Occipital lobe (tissue), 2 donors: ENCODE results near the gene HECTD1. TPM values are rescaled to one million over a fixed set of nuclear protein-coding genes. Genes with fewer than 3 reads are reported as not detected.
"Not testable (repeated sequence)": the region's sequence is repeated elsewhere in the genome, so short reads cannot be mapped to it uniquely, and the experiment has no call there.

Experiments used
- DNase-seq: peaks from one replicate; lab custom pipeline; 2025; lab: John Stamatoyannopoulos, UW
- total RNA-seq: library from RNA; depleted of rRNA; stranded (reverse); fragments of >200 nt; gene quantifications from one replicate; pipeline ENCODE4 v1.2.3, GENCODE V29; 2014

HECTD1 gene
- total RNA-seq, 1 donor from 2014 or later: 388 TPM

DNA sequence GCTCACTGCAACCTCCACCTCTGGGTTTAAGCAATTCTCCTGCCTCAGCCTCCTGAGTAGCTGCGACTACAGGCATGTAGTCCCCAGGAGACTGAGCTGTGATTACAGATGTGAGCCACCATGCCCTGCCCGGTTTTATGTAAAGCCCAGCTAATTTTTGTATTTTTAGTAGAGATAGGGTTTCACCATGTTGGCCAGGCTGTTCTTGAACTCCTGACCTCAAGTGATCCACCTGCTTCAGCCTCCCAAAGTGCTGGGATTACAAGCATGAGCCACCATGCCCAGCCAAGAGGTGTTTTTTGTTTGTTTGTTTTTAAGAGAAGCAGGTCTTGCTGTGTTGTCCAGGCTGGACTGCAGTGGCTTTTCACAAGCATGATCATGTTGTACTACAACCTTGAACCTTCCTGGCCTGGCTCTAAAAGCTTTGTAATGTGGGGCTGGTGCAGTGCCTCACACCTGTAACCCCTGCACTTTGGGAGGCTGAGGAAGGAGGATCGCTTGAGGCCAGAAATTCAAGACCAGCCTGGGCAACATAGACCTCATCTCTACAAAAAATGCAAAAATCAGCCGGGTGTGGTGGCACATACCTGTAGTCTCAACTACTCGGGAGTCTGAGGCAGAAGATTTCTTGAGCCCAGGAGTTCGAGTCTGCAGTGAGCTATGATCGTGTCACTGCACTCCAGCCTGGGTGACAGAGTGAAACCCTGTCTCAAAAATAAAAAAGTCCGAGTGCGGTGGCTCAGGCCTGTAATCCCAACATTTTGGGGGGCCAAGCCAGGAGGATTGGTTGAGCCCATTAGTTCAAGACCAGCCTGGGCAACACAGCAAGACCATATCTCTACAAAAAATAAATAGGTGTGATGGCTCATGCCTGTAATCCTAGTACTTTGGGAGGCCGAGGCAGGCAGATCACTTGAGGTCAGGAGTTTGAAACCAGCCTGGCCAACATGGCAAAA lies 113.4 kb downstream of the HECTD1 start:
- DNase-seq: not testable (repeated sequence)

DNA sequence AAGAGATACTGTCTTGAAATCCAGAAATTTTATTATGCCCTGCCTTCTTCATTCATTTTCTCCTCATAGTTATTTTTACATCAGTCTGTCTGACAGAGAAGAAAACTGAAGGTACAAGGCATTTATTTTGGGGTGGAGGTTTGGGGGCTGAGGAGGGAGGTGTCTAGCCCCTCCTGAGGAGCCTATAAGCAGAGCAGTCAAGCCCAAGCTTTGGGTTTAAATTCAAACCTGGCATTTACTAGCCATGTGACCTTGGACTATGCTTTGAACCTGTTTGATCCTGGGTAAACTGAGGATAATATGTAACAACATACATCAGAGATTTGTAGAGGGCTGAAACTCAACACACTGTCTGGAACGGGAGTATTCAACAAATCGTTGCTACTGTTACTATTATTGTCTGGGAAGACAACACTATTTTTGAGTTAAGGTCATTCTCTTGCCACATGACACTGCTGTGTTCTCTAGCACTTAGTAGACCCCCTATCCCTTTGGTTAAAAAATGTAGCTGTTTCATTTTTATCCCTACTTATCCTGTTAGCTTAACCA lies 115.4 kb downstream of the HECTD1 start:
- DNase-seq: no peak

DNA sequence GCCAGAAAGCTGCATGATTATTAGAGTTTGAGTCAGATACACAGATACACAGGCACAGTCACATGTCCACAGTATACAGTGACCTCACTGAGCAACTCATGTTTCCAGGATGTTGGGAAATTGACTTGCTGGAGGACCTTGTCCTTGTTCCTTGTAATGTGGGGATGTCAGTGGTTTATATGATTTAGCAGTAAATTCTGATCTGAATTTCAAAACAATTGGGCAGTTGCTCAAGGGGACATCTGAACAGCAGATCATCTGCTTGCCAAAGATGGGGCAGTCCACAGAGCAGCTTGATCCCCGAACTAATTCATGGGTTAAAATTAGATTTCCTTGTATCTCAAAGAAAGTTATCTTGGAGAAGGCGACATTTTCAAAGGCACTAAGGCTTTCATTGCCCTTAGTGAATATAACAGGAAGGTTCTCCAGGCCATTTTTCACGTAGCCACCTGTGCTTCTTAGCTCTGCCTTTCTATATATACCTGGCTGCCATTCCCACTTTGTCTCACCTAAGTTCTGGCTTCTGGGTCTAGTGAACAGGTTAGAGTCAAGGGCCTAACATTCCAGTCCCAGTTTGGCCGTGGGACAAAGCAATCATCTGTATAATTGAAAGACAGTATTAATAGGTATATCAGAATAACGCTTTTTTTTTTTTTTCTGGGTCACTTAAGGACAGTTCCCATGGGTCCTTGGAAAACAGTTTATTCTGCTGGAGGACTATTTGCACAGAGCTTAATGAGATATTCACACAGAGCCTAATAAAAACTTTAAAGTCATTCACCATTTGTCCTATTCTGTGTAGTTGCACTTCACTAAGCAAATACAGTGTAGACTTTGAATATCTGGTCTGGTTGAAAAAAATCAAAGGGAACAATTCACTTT lies 116.5 kb downstream of the HECTD1 start:
- no peak for DNase-seq

DNA sequence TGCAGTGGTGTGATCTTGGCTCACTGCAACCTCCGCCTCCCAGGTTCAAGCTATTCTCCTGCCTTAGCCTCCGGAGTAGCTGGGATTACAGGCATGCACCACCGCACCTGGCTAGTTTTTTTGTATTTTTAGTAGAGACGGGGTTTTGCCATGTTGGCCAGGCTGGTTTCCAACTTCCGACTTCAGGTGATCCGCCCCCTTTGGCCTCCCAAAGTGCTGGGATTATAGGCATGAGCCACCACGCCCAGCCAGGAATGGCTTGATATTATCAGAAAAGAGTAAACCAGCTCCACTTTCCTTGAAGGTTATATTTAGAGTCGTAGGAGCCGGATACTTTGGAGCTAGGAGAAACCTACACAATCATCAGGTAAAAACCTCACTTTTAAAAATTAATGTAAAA lies 121.1 kb downstream of the HECTD1 start:
- not testable (repeated sequence) for DNase-seq

DNA sequence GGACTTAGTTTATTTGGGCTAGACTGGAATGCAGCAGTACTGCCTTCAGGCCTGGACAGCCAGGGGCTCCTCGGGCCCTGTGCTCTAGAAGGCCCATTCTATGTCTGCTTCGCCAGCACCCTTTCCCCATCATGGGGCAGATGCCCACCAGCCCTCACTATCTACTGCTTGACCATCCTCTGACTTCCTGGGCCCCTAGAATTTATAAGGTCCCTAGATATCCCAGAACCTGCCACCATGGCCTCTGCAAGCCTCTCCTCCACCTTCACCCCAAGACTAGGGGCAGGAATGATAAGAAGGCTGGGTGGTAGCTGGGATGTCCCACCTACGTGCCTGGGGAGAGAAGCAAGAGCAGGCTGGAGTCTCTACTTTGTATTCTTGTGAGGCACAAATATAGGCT lies 122.6 kb downstream of the HECTD1 start:
- DNase-seq: no peak

DNA sequence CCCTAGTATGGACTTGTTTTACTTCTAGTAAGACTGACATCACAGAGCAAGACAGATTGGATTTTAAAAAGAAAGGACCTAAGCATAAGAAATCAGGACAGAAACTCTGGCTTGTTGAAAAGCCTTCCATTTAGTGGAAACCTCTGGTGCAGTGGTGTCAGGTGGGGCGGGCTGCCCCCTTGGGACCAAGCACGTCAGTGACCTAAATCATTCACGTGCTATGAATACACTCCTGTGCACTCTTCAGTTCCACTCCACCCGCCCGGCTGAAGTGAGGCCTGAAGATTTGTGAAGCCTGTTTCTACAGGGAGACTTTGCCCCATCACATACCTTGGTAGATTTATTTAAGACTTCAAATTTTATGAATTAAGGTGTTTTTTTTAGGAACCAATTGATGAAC lies 123.2 kb downstream of the HECTD1 start:
- no peak for DNase-seq

DNA sequence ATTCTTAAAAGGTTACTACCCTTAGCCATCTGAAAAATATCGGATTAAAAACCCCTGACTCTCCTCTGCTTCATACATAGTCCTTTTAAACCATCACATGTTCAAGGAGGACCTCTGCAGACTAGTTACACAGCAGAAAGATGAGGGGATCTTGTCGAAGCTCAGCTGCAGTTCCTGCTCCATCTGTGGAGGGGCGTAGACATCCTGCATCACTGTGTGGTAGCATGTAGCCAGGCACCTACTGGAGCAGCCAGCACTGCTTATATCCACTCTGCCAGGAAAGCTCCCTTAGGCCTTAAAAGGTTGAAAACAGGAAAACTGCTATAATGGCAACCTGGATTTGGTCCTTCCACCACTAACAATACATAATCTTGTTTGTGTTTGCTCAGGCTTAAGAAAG lies 123.8 kb downstream of the HECTD1 start:
- no peak for DNase-seq

DNA sequence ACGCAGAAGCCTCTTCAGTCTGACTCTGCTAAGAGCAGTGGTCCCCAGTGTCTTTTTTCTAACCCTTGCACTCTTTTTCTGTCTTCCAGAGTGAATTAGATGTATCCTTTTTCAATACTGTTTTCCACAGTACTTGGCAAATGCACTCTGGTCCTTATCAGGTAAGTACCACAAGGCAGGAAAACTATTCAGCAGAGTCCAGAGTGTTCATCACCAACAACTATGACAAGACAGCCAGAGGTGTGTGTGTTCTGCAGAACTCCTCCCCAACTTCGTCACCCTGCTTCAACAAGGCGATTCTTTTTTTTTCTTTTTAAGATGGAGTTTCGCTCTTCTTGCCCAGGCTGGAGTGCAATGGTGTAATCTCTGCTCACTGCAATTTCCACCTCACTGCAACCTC lies 127.1 kb downstream of the HECTD1 start:
- no peak for DNase-seq

DNA sequence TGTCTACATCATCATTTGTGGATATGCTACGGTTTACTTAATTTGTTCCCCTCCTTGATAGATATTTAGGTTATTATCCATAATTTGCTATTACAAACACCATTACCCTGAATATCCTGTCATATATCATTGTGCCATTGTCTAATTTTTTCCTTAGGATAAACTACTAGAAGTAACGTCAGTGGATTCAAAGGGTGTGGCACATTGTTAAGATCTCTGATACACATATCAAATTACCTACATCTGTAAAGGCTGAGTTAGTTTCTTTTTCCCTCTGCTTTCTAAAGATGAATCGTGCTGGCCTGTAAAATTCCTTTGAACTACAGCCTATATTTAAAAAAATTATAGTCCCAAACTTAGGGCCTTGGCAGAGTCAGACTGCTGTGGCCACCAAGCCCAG lies 127.5 kb downstream of the HECTD1 start:
- no peak for DNase-seq

DNA sequence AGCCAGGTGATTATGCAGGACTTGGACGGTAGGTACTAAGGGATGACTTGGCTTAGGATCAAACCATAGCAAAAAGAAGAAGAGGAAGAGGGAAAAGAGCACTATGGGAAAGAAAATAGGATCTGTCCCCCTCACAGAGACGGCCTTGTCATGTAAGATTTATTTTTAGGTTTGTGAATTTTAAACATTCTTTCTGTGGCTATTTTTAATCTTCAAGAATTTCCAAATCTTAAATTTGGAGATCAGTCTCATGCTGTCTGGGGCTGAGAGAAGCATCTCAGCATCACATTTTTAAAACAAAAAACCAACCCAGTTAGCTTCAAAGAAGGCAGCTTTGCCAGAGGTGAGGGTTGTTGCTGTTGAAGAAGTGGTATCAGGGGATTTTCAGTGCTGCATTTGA lies 128.8 kb downstream of the HECTD1 start:
- no peak for DNase-seq

DNA sequence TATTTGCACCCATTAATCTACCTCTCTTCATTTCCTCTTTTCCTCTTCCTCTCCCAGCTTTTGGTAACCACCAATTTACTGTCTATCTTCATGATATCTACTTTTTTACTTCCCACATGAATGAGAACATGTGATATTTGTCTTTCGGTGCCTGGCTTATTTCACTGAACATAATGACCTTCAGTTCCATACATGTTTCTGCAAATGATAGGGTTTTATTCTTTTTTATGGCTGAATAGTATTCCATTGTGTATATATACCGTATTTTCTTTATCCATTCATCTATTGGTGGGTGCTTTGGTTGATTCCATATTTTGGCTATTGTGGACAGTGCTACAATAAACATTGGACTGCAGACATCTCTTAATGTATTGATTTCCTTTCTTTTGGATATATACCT lies 132.4 kb downstream of the HECTD1 start:
- no peak for DNase-seq

DNA sequence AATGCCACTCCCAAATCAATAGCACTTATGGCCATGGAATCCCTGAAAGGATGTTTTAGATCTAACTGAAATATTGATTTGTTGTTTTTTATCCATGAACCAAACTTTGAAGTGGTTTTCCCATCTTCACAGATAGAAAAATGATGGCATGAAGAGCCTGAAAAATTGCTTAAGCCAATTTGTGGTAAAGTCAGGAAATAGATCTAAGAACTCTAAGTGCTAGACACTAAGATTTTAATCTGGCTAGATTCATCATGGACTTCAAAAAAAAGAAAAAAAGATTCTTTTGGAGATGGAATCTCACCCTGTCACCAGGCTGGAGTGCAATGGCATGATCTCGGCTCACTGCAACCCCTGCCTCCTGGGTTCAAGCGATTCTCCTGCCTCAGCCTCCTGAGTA lies 136.4 kb downstream of the HECTD1 start:
- no peak for DNase-seq

DNA sequence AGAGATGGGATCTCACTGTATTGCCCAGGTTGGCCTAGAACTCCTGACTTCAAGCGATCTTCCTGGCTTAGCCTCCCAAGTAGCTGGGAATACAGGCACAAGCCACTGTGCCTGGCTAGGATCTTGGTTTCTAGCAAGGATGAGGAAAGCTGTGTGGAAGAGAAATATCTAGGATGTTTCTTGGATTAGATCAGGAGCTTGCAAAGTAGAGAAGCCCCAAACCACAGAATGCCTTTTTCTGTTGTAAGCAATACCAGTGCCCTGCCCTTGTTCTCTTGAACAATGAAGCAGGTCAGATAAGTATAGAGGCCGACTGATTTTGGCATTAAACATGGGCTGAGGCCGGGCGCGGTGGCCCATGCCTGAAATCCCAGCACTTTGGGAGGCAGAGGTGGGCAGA lies 137.2 kb downstream of the HECTD1 start:
- DNase-seq: no peak

DNA sequence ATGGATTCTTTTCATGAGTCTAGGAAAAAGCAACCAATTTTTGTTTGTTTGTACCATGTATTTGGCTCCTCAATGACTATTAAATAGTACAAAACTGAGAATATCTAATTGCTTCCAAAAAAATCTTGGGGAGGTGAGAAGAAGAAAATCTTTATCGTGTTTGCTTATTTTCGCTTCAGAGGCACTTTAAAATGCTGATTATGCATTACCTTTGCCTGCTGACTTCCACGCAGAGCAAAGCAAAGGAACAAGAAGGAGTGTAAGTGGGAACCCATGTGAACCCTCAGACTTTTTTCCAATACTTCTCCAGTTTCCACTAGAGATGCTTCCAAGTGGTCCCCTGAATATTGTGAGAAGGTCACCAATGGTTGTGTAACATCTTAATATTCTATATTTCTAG lies 138.2 kb downstream of the HECTD1 start:
- no peak for DNase-seq

DNA sequence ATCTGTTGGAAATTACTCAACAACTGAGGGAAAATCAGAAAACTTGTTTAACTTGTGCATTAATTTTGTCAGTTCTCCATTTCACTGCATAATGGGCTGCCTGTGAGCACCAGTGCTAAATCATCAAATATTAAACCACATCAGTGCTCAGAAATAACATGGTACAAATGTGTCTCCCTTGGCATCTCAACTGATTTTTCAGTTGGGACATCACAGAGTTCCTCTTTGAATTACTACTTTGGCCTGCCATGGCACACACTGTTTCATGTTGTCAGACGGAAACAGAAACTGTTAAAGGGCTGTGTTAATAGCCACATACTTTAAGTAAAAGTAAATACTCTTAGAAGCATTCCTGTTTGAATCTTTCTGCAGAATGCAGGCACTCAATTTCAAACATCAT lies 139.4 kb downstream of the HECTD1 start:
- DNase-seq: no peak

DNA sequence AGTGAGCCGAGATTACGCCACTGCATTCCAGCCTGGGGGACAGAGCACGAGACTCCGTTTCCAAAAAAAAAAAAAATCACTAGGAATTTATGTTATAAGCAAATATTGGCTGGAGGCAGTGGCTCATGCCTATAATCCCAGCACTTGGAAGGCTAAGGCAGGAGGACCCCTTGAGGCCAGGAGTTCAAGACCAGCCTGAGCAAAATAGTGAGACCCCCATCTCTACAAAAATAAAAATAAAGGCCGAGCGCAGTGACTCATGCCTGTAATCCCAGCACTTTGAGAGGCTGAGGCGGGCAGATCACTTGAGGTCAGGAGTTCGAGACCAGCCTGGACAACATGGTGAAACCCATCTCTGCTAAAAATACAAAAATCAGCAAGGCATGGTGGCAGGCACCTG lies 144.7 kb downstream of the HECTD1 start:
- not testable (repeated sequence) for DNase-seq

DNA sequence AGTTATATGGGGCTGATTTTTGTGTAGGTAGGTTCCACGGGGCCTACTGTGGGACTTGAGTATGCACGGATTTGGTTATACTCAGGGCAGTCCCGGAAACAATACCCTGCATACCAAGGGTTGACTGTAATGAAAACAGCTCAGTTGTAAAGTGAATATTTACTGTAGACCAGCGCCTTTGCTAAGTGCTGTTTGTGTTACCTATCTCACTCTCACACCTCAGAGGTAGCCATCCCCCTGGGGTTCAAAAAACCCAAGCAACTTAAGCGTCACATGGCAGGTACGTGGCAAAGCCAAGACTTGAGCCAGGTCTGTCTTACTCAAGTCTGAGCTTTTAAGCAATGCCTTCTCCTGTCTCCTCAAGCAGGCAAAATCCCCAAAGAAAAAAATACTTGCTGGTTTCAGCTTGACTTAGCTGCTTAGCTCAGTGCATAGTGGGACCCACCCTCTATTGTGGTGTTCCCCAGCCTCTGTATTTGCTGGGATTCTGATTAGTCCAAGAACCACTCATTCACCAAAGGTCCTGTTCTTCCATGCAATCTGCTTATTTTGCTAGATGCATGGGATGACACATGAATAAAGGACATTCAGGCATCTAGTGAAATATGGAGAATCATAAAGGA lies 147.2 kb downstream of the HECTD1 start:
- DNase-seq: no peak

DNA sequence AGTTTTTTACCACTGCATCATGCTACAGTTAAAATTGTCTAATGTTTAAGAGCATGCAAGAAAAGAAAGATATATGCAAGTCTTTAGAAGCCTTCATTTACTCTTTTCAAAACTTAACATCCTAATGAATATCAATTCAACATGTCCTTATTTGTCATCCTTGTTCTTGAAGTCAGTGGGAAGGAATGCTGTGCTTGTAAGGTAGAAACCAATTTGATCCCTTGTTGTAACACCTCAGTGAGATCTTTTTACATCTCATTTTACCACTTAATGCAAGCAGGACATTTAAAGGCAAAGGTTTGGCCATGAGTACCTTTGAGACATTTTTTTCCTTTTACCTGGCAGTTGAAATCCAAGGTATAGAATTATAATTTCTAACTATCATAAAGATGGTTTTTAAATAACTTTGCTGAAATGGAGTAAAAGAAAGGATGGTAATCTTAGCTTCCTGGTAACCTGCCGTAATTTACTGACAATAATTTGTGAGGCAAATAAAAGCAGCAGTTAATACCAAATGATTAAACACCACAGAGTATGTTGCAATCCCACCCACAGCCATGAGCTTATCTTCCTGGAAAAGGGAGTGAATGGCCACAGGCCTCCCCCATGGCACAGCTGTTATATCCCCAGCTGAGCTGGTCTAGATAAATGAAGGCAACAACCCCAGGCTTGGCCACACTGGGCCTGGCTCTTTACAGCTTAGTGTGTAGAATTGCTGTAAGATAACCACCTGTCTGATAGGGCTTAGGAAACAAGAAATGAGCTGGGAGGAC lies 148.3 kb downstream of the HECTD1 start:
- DNase-seq: no peak

DNA sequence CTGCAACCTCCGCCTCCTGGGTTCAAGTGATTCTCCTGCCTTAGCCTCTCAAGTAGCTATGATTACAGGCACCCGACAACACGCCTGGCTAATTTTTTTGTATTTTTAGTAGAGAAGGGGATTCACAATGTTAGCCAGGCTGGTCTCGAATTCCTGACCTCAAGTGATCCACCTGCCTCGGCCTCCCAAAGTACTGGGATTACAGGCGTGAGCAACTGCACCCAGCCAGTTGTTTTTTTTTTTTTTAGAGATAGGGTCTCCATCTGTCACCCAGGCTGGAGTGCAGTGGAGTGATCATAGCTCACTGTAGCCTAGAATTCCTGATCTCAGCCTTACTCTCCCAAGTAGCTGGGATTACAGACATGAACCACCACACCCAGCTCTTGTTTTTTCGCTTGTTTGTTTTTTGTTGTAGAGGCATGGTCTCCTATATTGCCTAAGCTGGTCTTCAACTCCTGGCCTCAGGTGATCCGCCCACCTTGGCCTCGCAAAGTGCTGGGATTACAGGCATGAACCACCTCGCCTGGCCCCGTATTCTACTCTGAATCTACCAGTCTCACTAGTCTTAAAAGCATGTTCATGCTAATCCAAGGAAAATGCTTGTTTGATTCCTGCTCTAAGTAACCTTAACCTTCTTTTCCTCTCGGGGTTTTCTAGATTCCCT lies 149.8 kb downstream of the HECTD1 start:
- DNase-seq: no peak

DNA sequence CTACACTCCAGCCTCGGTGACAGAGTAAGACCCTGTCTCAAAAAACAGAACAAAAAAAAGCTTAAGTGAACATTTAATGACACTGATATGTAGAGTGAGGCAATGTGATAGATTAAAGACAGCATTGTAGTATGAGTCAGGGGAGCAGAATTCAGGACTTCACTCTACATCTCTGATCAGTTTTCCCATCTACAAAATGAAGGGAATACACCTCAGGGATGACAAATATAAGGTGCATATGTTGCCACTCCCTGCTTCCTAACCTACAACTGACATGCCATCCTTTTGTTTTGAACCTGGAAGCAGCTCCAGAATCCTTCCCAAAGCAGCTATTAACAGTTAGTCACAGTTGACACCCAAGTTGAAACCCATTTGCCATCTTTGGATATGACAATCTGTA lies 150.6 kb downstream of the HECTD1 start:
- no peak for DNase-seq
